ENCODE data around the gene PTGR3. TPM values are rescaled to one million over a fixed set of nuclear protein-coding genes. Genes with fewer than 3 reads are reported as not detected.

PTGR3 gene
- total RNA-seq, 1 experiment from 2014 or later, result 8.2 TPM

GRCh38 chr18:75246721-75247610 lies 38.0 kb upstream of the PTGR3 start:
- Histone ChIP-seq H4K20me1 (ENCODE audit: low read length) (no peaks in the 10 kb centered on the region), H3K4me2 (ENCODE audit: low read length) (peak overlapping the region; percentile 92), H3K4me1 (ENCODE audit: insufficient read depth, low read length) (peaks cover 16% of the 10 kb centered on the region), H3K9me2 (replicated peaks; ENCODE audit: low read length) (no peaks in the 10 kb centered on the region), H3K36me3 (ENCODE audit: low read depth, low read length) (no peaks in the 10 kb centered on the region), H3K27ac (ENCODE audit: low read length) (no peak overlapping the region), H3K27me3 (ENCODE audit: low read length) (no peaks in the 10 kb centered on the region), H3K9me3 (ENCODE audit: low read length) (no peaks in the 10 kb centered on the region), H3K4me3 (ENCODE audit: low read length) (peak overlapping the region; percentile 71), H2AFZ (ENCODE audit: low read length) (peak overlapping the region; percentile 91), H3F3A (ENCODE audit: low read length, unreplicated experiment) (no peaks in the 10 kb centered on the region), H3K9ac (ENCODE audit: low read length) (peak overlapping the region; percentile 60), H3K79me2 (ENCODE audit: low read length) (0 out of 2 replicates have a peak, but pooled peaks cover 3% of the 10 kb centered on the region)
- BruUV-seq (replicated peaks), result no TSS peak
- DNase-seq (no peak), ATAC-seq (no peak)
- ChIA-PET POLR2A (ENCODE audit: unreplicated experiment) (no interaction called here), CTCF (interaction anchor here (0.7 kb wide), 1 partner anchor 37 kb away, joined by 8 read pairs; no protein-coding TSS in a partner anchor)
- intact Hi-C loops (cut with micrococcal nuclease), result loop anchor here (5.0 kb wide), 1 partner anchor 35 kb away; the partner anchor contains the start of gene TSHZ1
- TF ChIP-seq EZH2 (IDR thresholded peaks at IDR 0.05; ENCODE audit: low read length, unreplicated experiment), result no peak
- TF ChIP-seq EZH2phosphoT487 (IDR thresholded peaks at IDR 0.05; ENCODE audit: borderline replicate concordance, low read length), result no peak
- no peak for TF ChIP-seq CTCF (conservative IDR thresholded peaks at IDR 0.05; ENCODE audit: low read depth, low read length)

GRCh38 chr18:75244351-75245313 lies 35.7 kb upstream of the PTGR3 start:
- Histone ChIP-seq H3K4me3 (ENCODE audit: low read length) (no peak overlapping the region), H3K27me3 (ENCODE audit: low read length) (no peaks in the 10 kb centered on the region), H3K4me1 (ENCODE audit: insufficient read depth, low read length) (peaks cover 16% of the 10 kb centered on the region), H4K20me1 (ENCODE audit: low read length) (no peaks in the 10 kb centered on the region), H2AFZ (ENCODE audit: low read length) (no peak overlapping the region), H3K27ac (ENCODE audit: low read length) (no peak overlapping the region), H3K9me2 (replicated peaks; ENCODE audit: low read length) (no peaks in the 10 kb centered on the region), H3K36me3 (ENCODE audit: low read depth, low read length) (no peaks in the 10 kb centered on the region), H3K4me2 (ENCODE audit: low read length) (no peak overlapping the region), H3K9me3 (ENCODE audit: low read length) (no peaks in the 10 kb centered on the region), H3K79me2 (ENCODE audit: low read length) (0 out of 2 replicates have a peak, but pooled peaks cover 3% of the 10 kb centered on the region), H3F3A (ENCODE audit: low read length, unreplicated experiment) (no peaks in the 10 kb centered on the region), H3K9ac (ENCODE audit: low read length) (no peak overlapping the region)
- no TSS peak for BruUV-seq (replicated peaks)
- intact Hi-C loops (cut with micrococcal nuclease), result loop anchor here (5.0 kb wide), 1 partner anchor 32 kb away; the partner anchor contains the start of gene TSHZ1
- DNase-seq (peak; percentile 6), ATAC-seq (peak; percentile 39)
- CTCF ChIA-PET, result no interaction called here
- POLR2A ChIA-PET (ENCODE audit: unreplicated experiment), result no interaction called here
- TF ChIP-seq EZH2phosphoT487 (IDR thresholded peaks at IDR 0.05; ENCODE audit: borderline replicate concordance, low read length) (no peak), CTCF (conservative IDR thresholded peaks at IDR 0.05; ENCODE audit: low read depth, low read length) (peak; percentile 50), EZH2 (IDR thresholded peaks at IDR 0.05; ENCODE audit: low read length, unreplicated experiment) (no peak)
